Activated T-cell treated with anti-CD3 and anti-CD28 coated beads for 1 hour (primary cell): ENCODE results near the gene CRYAB.
"Not testable (repeated sequence)": the region's sequence is repeated elsewhere in the genome, so short reads cannot be mapped to it uniquely, and the experiment has no call there.

ENCODE experiments used
- DNase-seq: peaks from one replicate; pipeline ENCODE4 v3.0.0-alpha.2; 2020; ENCODE audit warnings: low read depth

The CRYAB gene

DNA sequence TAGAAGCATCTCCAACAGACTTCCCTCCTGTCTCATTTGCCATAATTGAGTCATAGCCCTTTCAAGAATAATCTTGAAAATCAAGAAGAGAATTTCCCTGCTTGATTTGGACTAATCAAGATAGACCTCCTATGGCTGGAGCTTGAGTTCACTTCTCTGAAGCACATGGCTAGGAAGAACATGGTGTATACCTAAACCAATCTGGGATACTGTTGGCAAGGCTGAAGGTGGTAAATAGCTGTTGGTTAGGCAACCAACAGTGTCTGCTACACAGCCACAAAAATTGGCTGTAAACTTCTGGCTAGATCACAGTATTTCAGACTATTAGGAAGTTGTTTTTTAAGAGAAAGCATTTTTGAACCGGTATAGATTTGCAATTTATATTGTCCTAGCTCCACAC is 4.9 kb downstream of the CRYAB start:
- DNase-seq, result no peak

DNA sequence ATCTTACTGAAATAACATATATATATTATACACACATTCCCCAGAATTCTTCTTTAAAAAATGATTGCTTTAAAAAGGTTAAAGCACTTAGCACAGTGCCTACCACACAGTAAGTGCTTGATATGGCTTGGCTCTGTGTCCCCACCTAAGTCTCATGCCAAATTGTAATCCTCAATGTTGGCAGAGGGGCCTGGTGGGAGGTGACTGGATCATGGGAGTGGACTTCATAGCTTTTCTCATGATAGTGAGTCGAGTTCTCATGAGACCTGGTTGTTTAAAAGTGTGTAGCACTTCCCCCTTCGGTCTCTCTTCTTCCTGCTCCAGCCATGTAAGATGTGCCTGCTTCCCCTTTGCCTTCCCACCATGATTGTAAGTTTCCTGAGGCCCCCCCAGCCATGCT is 6.2 kb downstream of the CRYAB start:
- no peak for DNase-seq

DNA sequence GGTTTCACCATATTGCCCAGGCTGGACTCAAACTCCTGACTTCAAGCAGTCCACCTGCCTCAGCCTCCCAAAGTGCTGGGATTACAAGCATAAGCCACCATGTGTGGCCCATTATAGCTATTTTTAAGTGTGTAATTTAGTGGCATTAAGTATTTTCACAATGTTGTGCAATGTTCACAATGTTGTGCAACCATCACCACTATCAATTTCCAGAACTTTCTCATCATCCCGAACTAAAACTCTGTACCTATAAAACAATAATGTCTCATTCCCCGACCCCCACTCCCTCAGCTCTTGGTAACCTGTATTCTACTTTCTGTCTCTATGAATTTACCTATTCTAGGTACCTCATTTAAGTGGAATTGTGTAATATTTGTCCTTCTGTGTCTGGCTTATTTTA is 24.7 kb downstream of the CRYAB start:
- no peak for DNase-seq

DNA sequence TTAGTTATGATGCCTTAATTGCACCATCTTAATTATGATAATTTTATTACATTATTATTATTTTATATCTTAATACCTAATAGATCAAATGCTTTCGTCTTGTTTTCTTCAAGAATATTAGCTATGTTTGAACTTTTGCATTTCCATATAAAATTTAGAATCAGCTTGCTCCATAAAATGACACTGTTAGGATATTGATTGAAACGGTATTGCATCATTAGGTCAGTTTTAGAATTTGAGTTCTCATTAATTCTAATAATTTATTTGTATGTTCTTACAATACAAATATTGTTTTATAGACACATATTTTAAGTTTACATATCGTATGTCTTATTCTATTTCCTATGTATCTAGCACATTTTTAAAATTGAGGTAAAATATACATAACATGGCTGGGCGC is 25.5 kb downstream of the CRYAB start:
- DNase-seq, result no peak

GRCh38 chr11:111885053-111885452 is 26.5 kb downstream of the CRYAB start:
- DNase-seq, result not testable (repeated sequence)

- DNase-seq, result no peak
These were observed 29.4 kb downstream of the CRYAB start for GRCh38 chr11:111882202-111882601.

- DNase-seq, result no peak
These were observed 32.0 kb downstream of the CRYAB start for GRCh38 chr11:111879637-111879960.

DNA sequence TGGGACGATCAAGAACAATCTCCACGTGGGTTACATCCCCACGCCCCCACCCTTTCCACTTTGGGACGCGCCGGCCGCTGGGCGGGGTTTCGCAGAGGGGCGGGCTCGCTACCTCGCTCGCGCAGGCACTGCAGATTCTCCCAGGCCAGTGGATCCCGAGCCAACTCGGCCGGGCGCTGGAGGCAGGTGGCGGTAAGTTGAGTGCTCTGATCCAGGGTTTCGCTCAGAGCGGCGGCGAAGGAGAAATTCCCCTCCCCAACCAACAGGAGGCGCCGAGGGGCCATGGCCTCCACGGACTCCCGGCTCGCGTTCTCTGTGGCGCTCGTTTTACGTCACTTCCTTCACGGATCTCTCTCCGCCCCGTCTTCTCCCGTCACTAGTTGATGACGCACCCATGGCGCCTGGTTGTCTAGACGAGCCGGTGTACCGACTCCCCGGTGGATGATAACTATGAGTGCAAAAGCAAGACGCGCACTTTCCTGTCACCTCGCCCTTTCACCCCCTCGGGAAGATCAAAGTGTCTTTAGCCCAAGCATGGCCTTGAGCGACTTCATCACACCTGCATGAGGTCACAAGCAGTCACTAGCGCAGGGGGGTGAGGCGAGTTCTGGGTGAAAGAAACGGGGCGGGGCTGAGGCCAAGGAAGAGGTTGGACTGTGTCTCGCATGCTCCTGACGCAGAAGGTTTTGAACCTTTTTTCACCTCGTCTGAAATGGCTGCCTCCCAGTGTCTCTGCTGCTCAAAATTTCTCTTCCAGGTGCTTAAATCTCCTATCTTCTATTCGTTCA is 32.5 kb downstream of the CRYAB start, which contains the start of the genes CFAP68 and FDXACB1:
Gene CFAP68 (plus strand): TSS at position 693 of the 788 bp plus-strand sequence. CDS start 20 bp downstream, at position 713.
Gene FDXACB1 (minus strand): TSS at position 317 of the 788 bp plus-strand sequence. CDS start 33 bp downstream, at position 284.
- peak; percentile 91 for DNase-seq

GRCh38 chr11:111878385-111878848 is 33.2 kb downstream of the CRYAB start:
- no peak for DNase-seq

DNA sequence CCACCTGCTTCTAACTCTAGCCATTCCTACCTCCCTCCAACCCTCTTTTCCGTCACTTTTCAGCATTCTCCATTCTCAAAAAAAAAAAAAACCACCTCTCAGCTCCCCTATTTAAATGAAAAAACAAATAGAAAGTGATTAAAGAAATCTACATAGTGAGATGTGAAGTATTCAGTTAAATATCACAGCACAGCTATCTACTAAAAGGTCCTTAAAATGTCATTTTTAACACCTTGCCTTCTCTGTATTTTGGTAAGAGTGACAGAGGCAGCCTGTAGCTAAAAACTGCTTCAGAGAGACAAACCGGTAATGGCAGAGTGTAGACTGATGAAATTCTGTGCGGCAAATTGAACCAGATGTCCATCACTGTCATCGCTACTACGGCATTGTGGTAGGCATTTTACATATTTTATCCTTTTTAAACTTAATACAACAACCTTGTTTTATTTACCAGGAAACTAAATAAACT is 39.8 kb downstream of the CRYAB start:
- DNase-seq, result no peak

DNA sequence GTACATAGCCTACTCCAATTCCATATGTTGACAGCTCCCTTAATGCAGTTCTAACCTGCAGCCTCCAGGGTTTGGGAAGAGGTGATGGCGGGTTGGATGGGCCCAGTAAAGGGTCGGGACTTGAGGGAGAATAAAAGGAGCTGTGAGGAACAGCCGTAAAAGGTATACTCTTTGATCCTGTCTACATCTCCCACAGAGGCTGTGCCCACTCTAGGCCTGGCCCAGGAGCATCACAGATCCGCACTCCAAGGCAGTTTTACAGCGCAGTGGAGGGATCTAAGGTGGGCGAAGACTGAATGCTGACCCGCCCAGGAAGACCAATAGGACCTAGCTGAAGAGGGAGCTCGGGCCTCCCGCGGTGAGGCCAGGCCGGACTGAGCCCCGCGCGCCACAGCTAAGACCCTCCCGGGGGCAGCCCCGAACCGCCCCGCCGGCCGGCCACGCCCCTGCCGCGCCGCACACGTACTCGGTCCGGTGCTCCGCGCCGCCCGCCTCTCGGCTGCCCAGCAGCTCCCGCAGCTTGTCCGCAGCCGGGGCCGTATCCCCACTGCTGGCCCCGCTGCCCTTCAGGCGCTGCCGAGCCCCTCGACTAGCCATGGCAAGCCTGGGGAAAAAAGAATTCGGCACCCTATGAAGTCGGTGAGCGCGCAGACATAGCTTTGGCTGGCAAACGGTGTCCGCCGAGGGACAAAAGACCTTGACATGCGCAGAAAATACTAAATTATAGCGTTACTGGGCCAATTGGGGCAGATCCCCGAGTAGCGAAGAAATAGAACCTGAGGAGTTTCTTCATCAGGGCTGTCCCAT is 40.5 kb downstream of the CRYAB start, which contains the start of gene ALG9:
Gene ALG9 (minus strand): TSS at position 696 of the 807 bp plus-strand sequence. CDS start 99 bp downstream, at position 597.
- peak; percentile 87 for DNase-seq

DNA sequence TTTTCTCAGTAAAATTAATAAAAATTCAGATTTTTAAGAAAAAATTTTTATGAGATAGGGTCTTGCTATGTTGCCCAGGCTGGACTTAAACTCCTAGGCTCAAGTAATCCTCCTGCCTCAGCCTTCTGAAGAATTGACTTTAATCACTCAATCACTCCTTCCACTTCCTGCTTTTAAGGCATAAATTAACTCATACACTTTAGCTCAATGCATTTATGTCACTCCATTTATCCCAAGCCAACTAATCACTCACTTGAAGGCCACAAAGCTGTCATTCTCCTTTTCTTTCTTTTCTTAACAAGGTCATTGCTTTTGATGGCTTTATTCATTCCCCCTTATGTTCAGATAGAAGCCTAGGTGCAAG is 41.1 kb downstream of the CRYAB start:
- DNase-seq, result no peak

DNA sequence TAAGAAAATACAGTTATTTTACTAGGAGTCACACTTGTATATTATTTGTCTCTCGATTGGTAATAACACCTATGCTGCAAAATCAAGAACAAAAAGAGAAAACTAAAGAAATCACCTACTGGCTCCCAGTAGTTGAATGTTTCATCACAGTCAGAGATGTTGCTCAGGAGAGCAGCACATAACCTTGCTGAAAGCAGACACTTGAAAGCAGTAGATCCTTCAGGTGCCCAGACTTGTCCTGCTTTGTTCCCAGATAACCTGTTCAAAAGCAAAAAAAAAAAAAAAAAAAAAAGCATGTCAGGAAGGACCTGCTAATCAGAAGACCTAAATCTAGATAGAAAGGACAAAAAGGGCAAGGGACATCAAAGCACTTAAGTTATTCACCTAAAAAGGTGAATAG is 41.5 kb downstream of the CRYAB start:
- DNase-seq, result no peak

- no peak for DNase-seq
These were observed 51.3 kb downstream of the CRYAB start for GRCh38 chr11:111860257-111860656.
